Eye (tissue), 1 donor: Measurements from ENCODE around the gene SULT1A2.
"Not testable (repeated sequence)": the region's sequence is repeated elsewhere in the genome, so short reads cannot be mapped to it uniquely, and the experiment has no call there.

ENCODE experiments used
- DNase-seq: peaks from one replicate; pipeline ENCODE4 v3.0.0-alpha.2; 2015

SULT1A2 gene

GRCh38 chr16:28589930-28590329 lies 6.9 kb downstream of the SULT1A2 start:
- DNase-seq, result no peak

GRCh38 chr16:28589069-28589468 lies 7.8 kb downstream of the SULT1A2 start:
- DNase-seq, result no peak

- DNase-seq, result no peak
Observed at GRCh38 chr16:28587386-28587785, 9.5 kb downstream of the SULT1A2 start.

- DNase-seq, result no peak
Observed at GRCh38 chr16:28586466-28586865, 10.4 kb downstream of the SULT1A2 start.

- peak; percentile 27 for DNase-seq
Observed at GRCh38 chr16:28585674-28586073, 11.2 kb downstream of the SULT1A2 start.

GRCh38 chr16:28580726-28581315 lies 16.0 kb downstream of the SULT1A2 start:
- DNase-seq, result no peak

GRCh38 chr16:28575446-28576109 lies 21.3 kb downstream of the SULT1A2 start:
- no peak for DNase-seq

- DNase-seq, result no peak
Observed at GRCh38 chr16:28574925-28575324, 21.9 kb downstream of the SULT1A2 start.

GRCh38 chr16:28573738-28574718 lies 22.8 kb downstream of the SULT1A2 start:
- DNase-seq, result no peak

- peak; percentile 87 for DNase-seq
Observed at GRCh38 chr16:28572696-28573510, 23.9 kb downstream of the SULT1A2 start.

GRCh38 chr16:28569968-28570752 lies 26.7 kb downstream of the SULT1A2 start:
- no peak for DNase-seq

GRCh38 chr16:28569021-28569420 lies 27.8 kb downstream of the SULT1A2 start:
- no peak for DNase-seq

GRCh38 chr16:28567292-28567691 lies 29.6 kb downstream of the SULT1A2 start:
- no peak for DNase-seq

- DNase-seq, result not testable (repeated sequence)
Observed at GRCh38 chr16:28566233-28566925, 30.5 kb downstream of the SULT1A2 start.

- DNase-seq, result no peak
Observed at GRCh38 chr16:28563218-28563617, 33.6 kb downstream of the SULT1A2 start.

GRCh38 chr16:28562199-28562598 lies 34.7 kb downstream of the SULT1A2 start:
- DNase-seq, result no peak

- no peak for DNase-seq
Observed at GRCh38 chr16:28561557-28562187, 35.2 kb downstream of the SULT1A2 start.

- no peak for DNase-seq
Observed at GRCh38 chr16:28558456-28558855, 38.4 kb downstream of the SULT1A2 start.

- no peak for DNase-seq
Observed at GRCh38 chr16:28556914-28557320, 39.9 kb downstream of the SULT1A2 start.

GRCh38 chr16:28555561-28555960 lies 41.3 kb downstream of the SULT1A2 start:
- no peak for DNase-seq
